ENCODE measurements around the gene MROH7. TPM values are rescaled to one million over a fixed set of nuclear protein-coding genes. Genes with fewer than 3 reads are reported as not detected.

MROH7 gene
- total RNA-seq, 2 donors from 2014 or later = 0.39 to 0.86 TPM

- no peak overlapping the region for H3K4me3 Mint-ChIP-seq
- DNase-seq (no peak), ATAC-seq (replicated peaks in 1 of 2) (no peak)
- H3K9me3 Mint-ChIP-seq = no peaks in the 10 kb centered on the region
- H3K36me3 Mint-ChIP-seq (ENCODE audit: insufficient read depth in 2 of 2) = no peaks in the 10 kb centered on the region
- peaks cover 10% of the 10 kb centered on the region for H3K4me1 Mint-ChIP-seq (ENCODE audit: low read depth)
- peaks cover 16% of the 10 kb centered on the region for H3K27me3 Mint-ChIP-seq (ENCODE audit: low read depth)
- H3K27ac Mint-ChIP-seq = no peak overlapping the region
These were observed 58.4 kb downstream of the MROH7 start for GRCh38 chr1:54699936-54700525.

- no peaks in the 10 kb centered on the region for H3K36me3 Mint-ChIP-seq (ENCODE audit: insufficient read depth in 2 of 2)
- H3K27me3 Mint-ChIP-seq (ENCODE audit: low read depth) = peaks cover 16% of the 10 kb centered on the region
- DNase-seq = no peak
- H3K27ac Mint-ChIP-seq = no peak overlapping the region
- ATAC-seq (replicated peaks in 1 of 2) = no peak
- H3K4me1 Mint-ChIP-seq (ENCODE audit: low read depth) = peaks cover 5% of the 10 kb centered on the region
- H3K9me3 Mint-ChIP-seq = no peaks in the 10 kb centered on the region
- no peak overlapping the region for H3K4me3 Mint-ChIP-seq
These were observed 59.5 kb downstream of the MROH7 start for GRCh38 chr1:54701066-54701465.

GRCh38 chr1:54701996-54702395, 60.4 kb downstream of the MROH7 start:
- no peak overlapping the region for H3K4me3 Mint-ChIP-seq
- no peaks in the 10 kb centered on the region for H3K9me3 Mint-ChIP-seq
- no peaks in the 10 kb centered on the region for H3K36me3 Mint-ChIP-seq (ENCODE audit: insufficient read depth in 2 of 2)
- ATAC-seq (replicated peaks in 1 of 2) (no peak), DNase-seq (no peak)
- no peak overlapping the region for H3K27ac Mint-ChIP-seq
- no peaks in the 10 kb centered on the region for H3K4me1 Mint-ChIP-seq (ENCODE audit: low read depth)
- H3K27me3 Mint-ChIP-seq (ENCODE audit: low read depth) = peaks cover 15% of the 10 kb centered on the region

GRCh38 chr1:54703471-54703870, 61.9 kb downstream of the MROH7 start:
- Mint-ChIP-seq H3K4me1 (ENCODE audit: low read depth) (no peaks in the 10 kb centered on the region), H3K36me3 (ENCODE audit: insufficient read depth in 2 of 2) (no peaks in the 10 kb centered on the region), H3K4me3 (no peak overlapping the region), H3K9me3 (no peaks in the 10 kb centered on the region), H3K27me3 (ENCODE audit: low read depth) (no peaks in the 10 kb centered on the region), H3K27ac (no peak overlapping the region)
- ATAC-seq (replicated peaks in 1 of 2) (no peak), DNase-seq (no peak)

GRCh38 chr1:54705153-54705552, 63.6 kb downstream of the MROH7 start:
- Mint-ChIP-seq H3K9me3 (no peaks in the 10 kb centered on the region), H3K36me3 (ENCODE audit: insufficient read depth in 2 of 2) (no peaks in the 10 kb centered on the region)

GRCh38 chr1:54706419-54706818, 64.8 kb downstream of the MROH7 start:
- no peaks in the 10 kb centered on the region for H3K27me3 Mint-ChIP-seq (ENCODE audit: low read depth)
- no peaks in the 10 kb centered on the region for H3K4me1 Mint-ChIP-seq (ENCODE audit: low read depth)
- ATAC-seq (replicated peaks in 1 of 2) (no peak), DNase-seq (no peak)
- no peak overlapping the region for H3K4me3 Mint-ChIP-seq
- no peaks in the 10 kb centered on the region for H3K36me3 Mint-ChIP-seq (ENCODE audit: insufficient read depth in 2 of 2)
- no peaks in the 10 kb centered on the region for H3K9me3 Mint-ChIP-seq
- no peak overlapping the region for H3K27ac Mint-ChIP-seq

More at GRCh38 chr1:54705153-54705552, 63.6 kb downstream of the MROH7 start:
- Mint-ChIP-seq H3K4me3 (no peak overlapping the region), H3K27me3 (ENCODE audit: low read depth) (no peaks in the 10 kb centered on the region), H3K27ac (no peak overlapping the region), H3K4me1 (ENCODE audit: low read depth) (no peaks in the 10 kb centered on the region)
- no peak for ATAC-seq (replicated peaks in 1 of 2)
- DNase-seq = no peak

- DNase-seq (no peak), ATAC-seq (replicated peaks in 1 of 2) (no peak)
- no peaks in the 10 kb centered on the region for H3K9me3 Mint-ChIP-seq
- no peaks in the 10 kb centered on the region for H3K4me1 Mint-ChIP-seq (ENCODE audit: low read depth)
- H3K27ac Mint-ChIP-seq = no peak overlapping the region
- H3K36me3 Mint-ChIP-seq (ENCODE audit: insufficient read depth in 2 of 2) = no peaks in the 10 kb centered on the region
- no peaks in the 10 kb centered on the region for H3K27me3 Mint-ChIP-seq (ENCODE audit: low read depth)
- H3K4me3 Mint-ChIP-seq = no peak overlapping the region
These were observed 66.8 kb downstream of the MROH7 start for GRCh38 chr1:54708385-54708784.

GRCh38 chr1:54709547-54710292, 68.1 kb downstream of the MROH7 start:
- Mint-ChIP-seq H3K27me3 (ENCODE audit: low read depth) (no peaks in the 10 kb centered on the region), H3K4me1 (ENCODE audit: low read depth) (peaks cover 1% of the 10 kb centered on the region), H3K4me3 (no peak overlapping the region), H3K27ac (no peak overlapping the region), H3K9me3 (no peaks in the 10 kb centered on the region), H3K36me3 (ENCODE audit: insufficient read depth in 2 of 2) (no peaks in the 10 kb centered on the region)
- DNase-seq (no peak), ATAC-seq (replicated peaks in 1 of 2) (no peak)

- ATAC-seq (replicated peaks in 1 of 2) = no peak
- H3K36me3 Mint-ChIP-seq (ENCODE audit: insufficient read depth in 2 of 2) = no peaks in the 10 kb centered on the region
- H3K9me3 Mint-ChIP-seq = no peaks in the 10 kb centered on the region
- H3K4me3 Mint-ChIP-seq = no peak overlapping the region
- peaks cover 8% of the 10 kb centered on the region for H3K4me1 Mint-ChIP-seq (ENCODE audit: low read depth)
- H3K27me3 Mint-ChIP-seq (ENCODE audit: low read depth) = no peaks in the 10 kb centered on the region
- H3K27ac Mint-ChIP-seq = no peak overlapping the region
- no peak for DNase-seq
These were observed 68.8 kb downstream of the MROH7 start for GRCh38 chr1:54710434-54710833.

GRCh38 chr1:54710841-54711240, 69.3 kb downstream of the MROH7 start:
- no peaks in the 10 kb centered on the region for H3K9me3 Mint-ChIP-seq
- no peaks in the 10 kb centered on the region for H3K36me3 Mint-ChIP-seq (ENCODE audit: insufficient read depth in 2 of 2)
- peaks cover 10% of the 10 kb centered on the region for H3K4me1 Mint-ChIP-seq (ENCODE audit: low read depth)
- DNase-seq (no peak), ATAC-seq (replicated peaks in 1 of 2) (no peak)
- no peaks in the 10 kb centered on the region for H3K27me3 Mint-ChIP-seq (ENCODE audit: low read depth)
- H3K4me3 Mint-ChIP-seq = no peak overlapping the region
- H3K27ac Mint-ChIP-seq = no peak overlapping the region

- no peaks in the 10 kb centered on the region for H3K9me3 Mint-ChIP-seq
- peaks cover 0 to 2% of the 10 kb centered on the region in 2 donors for H3K36me3 Mint-ChIP-seq (ENCODE audit: insufficient read depth in 2 of 2)
- DNase-seq (no peak), ATAC-seq (replicated peaks in 1 of 2) (no peak)
- H3K4me1 Mint-ChIP-seq (ENCODE audit: low read depth) = peaks cover 16% of the 10 kb centered on the region
- H3K4me3 Mint-ChIP-seq = no peak overlapping the region
- no peaks in the 10 kb centered on the region for H3K27me3 Mint-ChIP-seq (ENCODE audit: low read depth)
- H3K27ac Mint-ChIP-seq = no peak overlapping the region
These were observed 70.0 kb downstream of the MROH7 start for GRCh38 chr1:54711536-54711935.

- no peak for DNase-seq
- no peaks in the 10 kb centered on the region for H3K27me3 Mint-ChIP-seq (ENCODE audit: low read depth)
- no peaks in the 10 kb centered on the region for H3K9me3 Mint-ChIP-seq
- peak overlapping the region; percentile 99 for H3K27ac Mint-ChIP-seq
- peaks cover 36% of the 10 kb centered on the region for H3K4me1 Mint-ChIP-seq (ENCODE audit: low read depth)
- peaks cover 6 to 13% of the 10 kb centered on the region in 2 donors for H3K36me3 Mint-ChIP-seq (ENCODE audit: insufficient read depth in 2 of 2)
- H3K4me3 Mint-ChIP-seq = peak overlapping the region; percentile 92 to 96
- ATAC-seq (replicated peaks in 1 of 2) = no peak
These were observed 73.4 kb downstream of the MROH7 start for GRCh38 chr1:54714881-54715492.

- Mint-ChIP-seq H3K27ac (peak within 1 kb of the TSS; percentile 99), H3K9me3 (no peaks in the 10 kb centered on the region), H3K27me3 (ENCODE audit: low read depth) (no peaks in the 10 kb centered on the region), H3K4me3 (peak within 1 kb of the TSS; percentile 92 to 96), H3K4me1 (ENCODE audit: low read depth) (peaks cover 36% of the 10 kb centered on the region), H3K36me3 (ENCODE audit: insufficient read depth in 2 of 2) (peaks cover 6 to 13% of the 10 kb centered on the region in 2 donors)
- DNase-seq = peak; percentile 85 to 93
- ATAC-seq (replicated peaks in 1 of 2) = peak; percentile 91 to 93
These were observed 74.1 kb downstream of the MROH7 start, which contains the start of gene TTC4 for GRCh38 chr1:54715493-54716298. TSS of gene TTC4 (plus strand) at chr1:54715861. CDS start at chr1:54715909, 48 bp downstream.
